ENCODE measurements around the gene NDUFAF5.
A peak's percentile ranks its signal among the peaks of the same experiment; 100 is the strongest.

Gene NDUFAF5

DNA sequence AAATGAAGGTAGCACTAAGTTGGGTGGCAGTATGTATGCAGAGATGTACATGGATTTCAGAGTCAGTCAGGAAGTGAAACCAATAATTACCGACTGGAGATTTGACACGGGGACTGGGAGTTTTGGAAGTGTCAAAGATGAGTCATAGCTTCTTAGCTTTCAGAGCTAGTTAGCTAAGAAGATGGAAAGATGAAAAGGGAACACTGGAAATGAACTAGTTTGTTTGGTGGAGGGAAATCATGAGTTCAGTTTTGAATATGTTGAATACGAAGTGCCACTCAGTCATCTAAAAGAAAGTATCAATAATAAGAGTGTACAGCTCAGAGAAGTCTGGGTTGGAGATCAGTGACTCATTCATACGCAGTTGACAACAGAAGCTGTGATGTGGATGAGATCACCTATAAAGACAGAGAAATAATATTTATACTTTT lies 7.6 kb upstream of the NDUFAF5 start:
- no peak for DNase-seq (ENCODE audit: low read depth)

DNA sequence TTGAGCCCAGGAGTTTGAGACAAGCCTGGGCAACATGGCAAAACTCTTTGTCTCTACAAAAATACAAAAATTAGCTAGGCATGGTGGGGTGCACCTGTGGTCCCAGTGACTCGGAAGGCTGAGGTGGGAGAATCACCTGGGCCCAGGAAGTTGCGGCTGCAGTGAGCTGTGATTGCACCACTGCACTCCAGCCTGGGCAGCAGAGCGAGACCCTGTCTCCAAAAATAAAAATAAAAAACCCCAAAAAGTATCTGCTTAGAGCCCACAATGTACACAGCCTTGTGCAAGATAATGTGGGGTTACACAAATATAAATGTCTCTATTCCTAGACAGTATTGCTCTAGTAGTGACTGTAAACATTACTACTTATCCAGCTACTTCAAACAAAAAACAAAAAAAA lies 6.0 kb upstream of the NDUFAF5 start:
- no peak for DNase-seq (ENCODE audit: low read depth)

DNA sequence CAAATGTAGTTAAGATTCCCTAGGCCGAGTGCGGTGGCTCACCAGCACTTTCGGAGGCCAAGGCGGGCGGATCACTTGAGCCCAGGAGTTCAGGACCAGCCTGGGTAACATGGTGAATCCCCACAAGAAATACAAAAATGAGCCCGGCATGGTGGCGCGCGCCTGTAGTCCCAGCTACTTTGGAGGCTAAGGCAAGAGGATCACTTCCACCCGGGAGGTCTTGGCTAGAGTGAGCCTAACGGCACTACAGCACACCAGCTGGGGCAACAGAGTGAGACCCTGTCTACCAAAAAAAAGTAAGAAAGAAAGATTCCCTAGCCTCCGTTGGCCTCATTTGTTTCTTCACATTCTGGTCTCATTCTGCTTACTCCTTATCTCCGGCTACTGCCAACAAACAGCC lies 1.3 kb upstream of the NDUFAF5 start:
- DNase-seq (ENCODE audit: low read depth), result no peak

DNA sequence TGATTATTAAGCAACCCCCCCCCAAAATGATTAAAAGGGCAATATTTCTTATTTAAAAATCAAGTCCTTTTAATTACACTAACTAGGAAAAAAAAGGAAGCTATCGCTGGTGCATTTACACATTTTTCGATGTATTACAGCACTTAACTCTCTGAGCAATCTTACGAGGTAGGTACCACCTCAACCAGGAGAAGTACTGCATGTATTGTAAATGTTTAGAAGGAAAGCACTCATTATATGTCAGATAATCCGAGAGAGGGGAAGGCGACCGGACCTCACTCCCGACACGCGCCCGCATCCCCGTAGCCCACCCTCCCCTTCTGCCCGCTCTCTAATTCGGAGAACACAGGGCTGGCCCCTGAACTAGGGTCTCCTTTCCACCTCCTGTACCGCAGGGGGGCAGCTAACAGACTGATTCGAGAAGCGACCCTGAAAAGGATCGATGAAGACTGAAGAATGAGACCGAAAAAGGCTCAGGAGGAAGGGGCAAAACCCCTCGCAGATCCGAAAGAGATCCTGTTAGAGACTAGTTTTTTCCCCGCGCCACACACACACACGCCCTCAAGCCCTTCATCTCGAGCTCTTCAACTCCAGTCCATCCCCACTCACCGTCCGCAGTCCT lies 446 bp upstream of the NDUFAF5 start:
- no peak for DNase-seq (ENCODE audit: low read depth)

DNA sequence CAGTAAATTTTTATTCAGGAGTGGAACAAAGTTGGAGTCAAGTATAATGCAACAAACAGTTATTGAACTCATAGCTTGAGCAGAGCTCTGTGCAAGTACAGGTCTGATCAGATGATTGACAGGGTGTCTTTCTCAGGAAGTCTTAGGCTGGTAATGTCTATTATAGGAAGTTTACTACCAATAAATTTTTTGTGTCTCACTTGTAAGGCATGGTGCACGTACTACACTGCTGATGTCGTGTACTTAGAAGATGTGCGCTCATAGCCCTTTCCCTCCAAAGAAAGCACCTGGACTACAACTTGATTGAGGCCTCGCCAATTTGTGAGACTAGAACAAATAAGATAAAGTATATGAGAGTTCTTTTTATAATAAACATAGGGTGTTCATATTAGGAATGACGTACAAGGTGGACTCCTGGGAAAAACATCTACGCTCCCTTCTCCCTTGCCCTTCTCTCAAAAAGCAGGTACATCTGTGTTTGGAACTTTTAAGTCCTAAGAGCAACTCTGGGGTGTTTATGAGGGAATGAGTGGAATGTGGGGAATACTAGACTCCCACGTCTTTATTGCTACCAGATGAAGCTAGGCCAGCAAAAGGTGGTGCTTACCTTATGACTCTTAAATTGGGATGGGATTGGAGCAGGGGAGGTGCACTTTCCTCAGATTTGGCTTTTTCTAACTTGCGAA lies 1.5 kb downstream of the NDUFAF5 start:
- no peak for DNase-seq (ENCODE audit: low read depth)

DNA sequence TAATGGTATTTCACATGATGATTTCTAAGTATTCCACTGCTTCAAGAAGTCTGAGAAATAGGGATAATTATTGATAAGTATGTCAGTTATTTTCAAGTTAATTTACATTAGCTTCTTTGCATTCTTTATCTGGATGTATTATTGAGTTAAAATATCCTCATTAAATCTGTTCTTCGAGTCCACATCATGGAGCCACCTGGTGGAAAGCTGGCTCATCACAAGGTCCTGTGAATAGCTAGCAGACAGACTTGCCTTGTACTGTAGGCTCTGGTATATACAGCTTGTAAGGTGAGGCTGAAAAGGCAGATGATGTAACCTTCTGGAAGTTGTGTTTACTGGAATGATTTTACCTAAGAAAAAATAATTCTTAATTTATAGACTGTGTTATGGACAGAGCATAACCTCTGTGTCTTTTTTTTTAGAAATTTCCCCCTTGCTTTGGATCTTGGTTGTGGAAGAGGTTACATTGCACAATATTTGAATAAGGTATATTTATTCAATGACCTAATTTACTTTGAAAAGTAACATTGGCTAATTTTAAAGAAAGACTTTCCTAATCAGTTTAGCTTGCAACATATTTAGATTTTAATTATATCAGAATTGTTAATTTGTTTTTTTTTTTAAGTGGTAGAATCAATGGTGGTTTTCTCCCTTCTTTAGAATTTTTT lies 3.5 kb downstream of the NDUFAF5 start:
- DNase-seq (ENCODE audit: low read depth), result no peak

DNA sequence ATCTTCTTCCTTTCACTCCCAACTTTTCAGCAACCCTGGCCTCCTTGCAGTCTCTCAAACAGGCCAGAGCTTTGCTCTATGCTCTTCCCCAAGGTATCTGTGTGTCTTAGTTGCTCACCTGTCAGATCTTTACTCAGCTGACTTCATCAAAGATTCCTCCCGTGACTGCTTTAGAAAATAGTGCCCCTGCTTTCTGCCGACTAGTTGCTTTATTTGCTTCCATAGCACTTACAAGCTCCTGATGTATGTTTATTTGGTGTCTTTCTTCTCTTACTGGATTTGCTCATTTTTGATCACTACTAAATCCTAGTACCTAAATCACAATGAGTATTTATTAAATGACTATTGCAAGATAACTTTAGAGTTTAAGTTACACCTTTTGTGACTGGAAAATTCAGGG lies 5.9 kb downstream of the NDUFAF5 start:
- no peak for DNase-seq (ENCODE audit: low read depth)

DNA sequence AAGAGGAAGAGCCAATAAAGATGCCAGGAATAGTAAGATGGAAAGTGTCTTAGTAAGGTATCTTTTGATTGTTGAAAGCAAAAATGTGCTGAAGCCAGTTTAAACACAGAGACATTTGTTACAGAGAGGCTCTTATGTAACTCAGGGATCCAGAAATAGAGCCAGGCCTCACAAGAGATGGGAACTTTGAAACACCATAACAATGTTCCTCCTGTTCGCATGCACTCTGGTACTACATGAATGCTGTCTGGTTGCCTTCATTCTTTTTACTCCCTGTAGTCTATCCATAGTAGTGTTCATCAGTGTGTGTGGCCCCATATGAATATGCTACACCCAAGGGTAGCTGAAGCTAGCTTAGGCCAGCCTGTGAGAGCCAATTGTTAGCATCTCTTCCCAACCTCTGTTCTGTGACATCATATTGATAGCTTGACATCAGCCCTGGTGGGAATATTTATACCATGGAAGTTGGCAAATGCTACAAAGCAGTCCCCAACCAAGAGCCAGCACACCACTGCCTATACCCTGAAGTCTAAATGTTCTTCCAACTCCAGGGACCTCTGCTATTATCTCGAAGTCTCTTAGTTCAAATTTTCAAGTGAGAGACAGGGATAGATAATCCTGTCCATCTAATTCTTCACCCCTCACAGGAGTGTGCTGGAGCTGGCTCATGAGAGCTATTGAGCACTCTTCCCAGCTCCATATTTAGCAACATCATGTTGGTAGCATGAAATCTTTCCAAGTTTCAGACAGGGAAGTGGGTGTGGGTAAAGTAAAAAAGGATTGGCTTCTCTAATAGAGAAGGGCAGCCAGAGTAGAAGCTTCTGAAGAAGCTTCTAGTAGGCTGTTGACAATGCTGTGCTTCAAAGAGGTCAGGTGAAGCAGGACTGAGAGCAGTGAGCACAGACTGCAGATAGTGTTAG lies 7.0 kb downstream of the NDUFAF5 start:
- no peak for DNase-seq (ENCODE audit: low read depth)

DNA sequence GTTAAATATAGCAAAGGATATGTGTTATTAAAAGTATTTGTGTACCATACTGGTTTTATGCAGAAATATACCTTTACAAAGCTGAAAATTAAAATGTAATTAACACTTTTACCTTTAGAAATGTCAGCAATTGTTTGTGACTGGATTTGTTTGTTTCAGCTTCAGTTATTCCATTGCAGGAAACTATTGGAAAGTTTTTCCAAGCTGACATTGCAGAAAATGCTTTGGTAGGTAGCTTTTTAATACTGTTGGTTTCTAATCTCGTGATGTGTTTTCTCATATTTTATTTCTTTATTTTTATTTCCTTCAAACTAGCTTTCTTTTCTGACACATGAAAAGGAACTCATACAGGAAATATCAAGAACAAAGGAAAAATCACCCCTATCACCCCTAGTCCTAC lies 8.2 kb downstream of the NDUFAF5 start:
- no peak for DNase-seq (ENCODE audit: low read depth)

DNA sequence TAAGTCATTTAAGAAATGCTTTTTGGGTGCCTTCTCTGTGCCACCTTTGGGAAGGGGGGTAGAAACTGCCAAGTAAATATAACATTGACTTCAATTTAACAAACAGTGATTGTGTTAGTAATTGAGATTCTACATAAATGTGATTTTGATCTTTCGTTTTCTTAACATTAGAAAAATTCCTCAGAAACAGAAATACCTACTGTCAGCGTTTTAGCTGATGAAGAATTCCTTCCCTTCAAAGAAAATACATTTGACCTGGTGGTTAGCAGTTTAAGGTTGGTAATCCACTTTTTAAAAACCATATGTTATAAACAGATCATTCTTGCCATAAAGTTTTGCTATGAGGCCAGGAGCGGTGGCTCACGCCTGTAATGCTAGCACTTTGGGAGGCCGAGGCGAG lies 9.8 kb downstream of the NDUFAF5 start:
- DNase-seq (ENCODE audit: low read depth), result no peak

DNA sequence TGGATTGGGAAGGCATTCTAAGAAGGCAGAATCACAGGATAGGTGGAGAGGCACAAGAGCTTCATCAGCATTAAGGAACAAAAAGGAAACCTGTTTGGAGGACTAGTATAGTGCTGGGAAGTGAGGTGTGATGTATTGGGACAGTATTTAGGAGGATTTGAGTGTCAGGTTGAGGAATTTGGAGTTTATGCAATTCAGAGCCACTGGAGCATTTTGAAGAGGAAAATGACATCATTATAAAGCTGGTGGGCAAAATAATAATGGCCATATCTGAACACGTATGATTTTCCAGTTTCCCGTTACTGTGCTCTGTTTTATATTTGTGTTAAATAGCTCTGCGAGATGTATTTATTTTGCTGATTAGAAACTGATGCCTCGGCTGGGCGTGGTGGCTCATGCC lies 14.2 kb downstream of the NDUFAF5 start:
- no peak for DNase-seq (ENCODE audit: low read depth)

DNA sequence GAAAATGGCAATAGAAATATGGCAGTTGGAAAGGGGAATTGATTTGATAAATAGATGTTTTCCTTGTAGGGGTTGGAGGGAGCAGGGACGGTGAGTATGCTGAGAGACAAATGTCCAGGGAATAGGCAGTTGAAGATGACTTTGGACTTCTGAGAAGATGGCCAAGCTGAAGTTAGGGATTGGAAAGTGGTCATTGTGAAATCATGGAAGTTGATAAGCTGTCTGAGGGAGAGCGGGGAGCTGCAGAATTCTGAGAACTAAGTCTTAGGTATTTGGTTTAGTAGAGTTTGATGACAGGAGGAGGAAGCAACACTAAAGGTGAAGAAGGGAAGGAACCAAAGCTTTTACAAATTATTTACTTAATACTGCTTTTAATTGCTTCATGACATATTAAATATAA lies 15.1 kb downstream of the NDUFAF5 start:
- no peak for DNase-seq (ENCODE audit: low read depth)

DNA sequence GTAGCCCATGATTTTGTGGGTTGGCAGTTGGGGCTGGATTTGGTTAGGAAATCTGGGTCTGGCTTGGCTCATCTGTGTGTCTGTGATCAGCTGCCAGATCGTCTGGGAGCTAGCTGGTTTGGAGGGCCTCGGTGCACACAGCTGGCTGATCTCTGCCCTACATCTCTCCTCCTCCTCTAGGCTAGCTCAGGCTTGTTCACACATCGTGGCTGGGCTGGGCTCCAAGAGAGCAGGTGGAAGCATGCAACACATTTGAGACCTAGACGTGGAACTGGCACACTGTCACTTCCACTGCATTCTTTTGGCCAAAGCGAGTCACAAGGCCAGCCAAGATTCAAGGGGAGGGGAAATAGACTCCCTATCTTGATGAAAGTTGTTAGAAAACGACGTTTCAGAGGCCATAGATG lies 15.9 kb downstream of the NDUFAF5 start:
- peak; percentile 51 for DNase-seq (ENCODE audit: low read depth)

DNA sequence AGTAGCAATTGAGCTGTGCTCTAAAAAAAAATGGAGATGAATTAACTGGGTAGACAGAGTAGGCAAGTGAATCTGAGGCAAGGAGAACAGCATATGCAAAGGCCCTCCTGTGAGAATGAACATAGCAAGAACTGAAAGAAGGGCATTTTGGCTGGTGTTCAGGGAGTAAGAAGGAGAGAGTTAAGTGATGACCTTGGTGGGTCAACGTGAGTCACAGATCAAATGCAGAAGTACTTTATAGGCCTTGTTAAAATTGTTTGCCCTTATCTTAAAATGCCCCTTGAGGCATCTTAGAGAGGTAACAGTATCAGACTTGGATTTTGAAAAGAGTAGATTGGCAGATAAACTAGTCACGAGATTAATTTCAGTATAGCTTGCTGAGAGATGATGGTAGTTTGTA lies 24.5 kb downstream of the NDUFAF5 start:
- DNase-seq (ENCODE audit: low read depth), result no peak

DNA sequence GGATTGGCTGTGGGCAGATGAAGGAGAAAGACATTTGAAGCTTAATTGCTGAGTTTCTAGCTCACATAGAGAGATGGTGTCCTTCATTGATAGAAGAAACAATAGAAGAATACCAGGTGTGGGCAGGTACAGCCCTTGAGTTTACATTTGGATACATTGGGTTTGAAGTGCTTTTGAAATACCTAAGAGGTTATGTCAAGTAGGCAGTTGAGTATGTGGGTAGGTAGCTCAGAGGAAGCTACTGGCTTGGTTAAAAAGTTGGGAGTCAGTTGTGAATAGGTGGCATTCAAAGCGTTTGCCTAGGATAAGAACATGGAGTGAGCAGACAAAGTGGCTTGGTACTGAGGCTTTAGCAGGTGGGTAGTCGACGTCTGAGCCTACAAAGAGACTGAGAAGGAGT lies 25.0 kb downstream of the NDUFAF5 start:
- no peak for DNase-seq (ENCODE audit: low read depth)

DNA sequence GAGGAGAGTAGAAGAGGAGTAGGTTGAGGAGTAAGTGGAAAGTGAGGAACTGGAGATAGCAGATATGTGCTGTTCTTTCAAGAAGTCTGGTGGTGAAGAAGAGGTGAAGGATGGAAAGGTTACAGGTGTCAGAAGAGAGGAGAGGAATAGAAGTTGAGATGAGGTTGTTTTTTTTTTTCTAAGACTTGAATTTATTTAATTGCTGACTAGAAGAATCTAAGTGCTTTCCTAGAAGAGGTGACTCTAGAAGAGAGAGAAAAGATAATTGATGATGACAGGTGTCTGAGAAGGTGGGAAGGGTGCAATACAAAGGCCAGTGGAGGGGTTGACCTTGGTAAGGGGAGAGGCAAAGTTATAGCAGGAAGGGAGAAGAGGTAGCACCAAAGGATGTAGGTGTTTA lies 25.6 kb downstream of the NDUFAF5 start:
- no peak for DNase-seq (ENCODE audit: low read depth)

DNA sequence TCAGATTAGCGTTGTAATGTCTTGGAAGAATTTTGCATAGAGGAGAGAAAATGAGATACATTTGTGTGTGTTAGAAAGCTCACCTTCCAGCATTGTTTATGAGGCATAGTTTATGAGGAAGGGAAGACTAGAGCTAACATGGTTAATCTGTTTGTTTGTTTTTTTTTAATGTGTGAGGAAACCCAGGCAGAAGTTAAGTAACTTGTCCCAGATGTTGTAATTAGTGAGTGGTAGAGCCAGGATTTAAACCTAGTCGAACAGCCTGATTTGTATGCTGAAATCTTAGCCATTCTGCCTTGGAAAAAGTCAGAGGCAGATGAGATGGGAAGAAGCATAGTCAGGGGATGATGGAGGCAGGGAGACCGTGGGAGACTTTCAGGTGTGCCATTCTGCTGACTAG lies 29.1 kb downstream of the NDUFAF5 start:
- DNase-seq (ENCODE audit: low read depth), result no peak

DNA sequence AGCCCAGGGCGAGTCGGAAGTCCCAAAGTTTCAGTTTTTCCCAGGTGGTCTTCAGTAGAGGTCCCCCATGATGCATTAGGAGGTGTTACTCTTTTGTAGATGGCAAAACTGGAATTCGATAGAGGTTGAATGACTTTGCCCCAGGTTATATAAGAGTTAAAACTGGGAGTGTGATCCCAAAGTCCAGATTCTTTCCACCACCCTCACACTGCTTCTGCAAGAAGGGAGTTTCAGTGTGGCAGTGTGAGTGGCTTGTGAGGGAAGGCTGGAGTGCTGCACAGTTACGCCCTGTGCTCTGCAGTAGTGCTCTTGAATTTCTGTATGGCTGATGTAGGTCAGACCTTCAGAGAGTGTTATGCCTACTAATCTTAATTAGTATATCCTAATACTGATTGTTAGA lies 29.8 kb downstream of the NDUFAF5 start:
- DNase-seq (ENCODE audit: low read depth), result no peak

DNA sequence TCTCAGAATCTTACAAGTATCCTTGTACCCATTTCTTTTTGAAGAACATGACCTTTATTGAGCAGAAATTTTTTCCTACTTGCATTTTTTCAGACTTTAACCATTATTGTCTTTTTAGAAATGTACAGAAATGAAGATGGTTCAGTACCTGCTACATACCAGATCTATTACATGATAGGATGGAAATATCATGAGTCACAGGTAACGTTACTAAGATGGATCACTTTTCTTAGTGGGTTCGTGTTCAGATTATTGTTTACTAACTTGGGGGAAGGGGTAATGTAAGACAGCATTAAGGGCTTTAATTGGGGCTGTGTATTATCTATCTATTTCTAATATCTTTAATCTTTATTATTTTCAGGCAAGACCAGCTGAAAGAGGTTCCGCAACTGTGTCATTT lies 31.9 kb downstream of the NDUFAF5 start:
- no peak for DNase-seq (ENCODE audit: low read depth)

DNA sequence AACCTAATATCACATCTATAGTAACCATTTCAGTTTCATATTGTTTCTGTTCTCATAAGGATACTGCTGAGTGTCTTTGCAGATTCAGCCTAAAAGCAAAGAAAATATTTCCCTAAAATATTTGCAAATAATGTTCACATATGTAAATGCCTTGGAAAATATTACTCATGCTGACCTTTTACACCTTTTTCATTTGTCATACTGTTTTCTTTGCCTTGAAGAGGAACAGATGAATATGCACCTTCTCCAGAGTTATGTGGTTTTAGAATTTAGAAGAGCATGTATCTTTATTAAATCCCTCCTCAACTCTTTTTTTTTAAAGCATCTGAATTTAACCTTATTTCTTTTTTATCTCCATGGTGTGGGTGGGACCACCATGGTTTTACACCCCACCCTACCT lies 32.5 kb downstream of the NDUFAF5 start:
- DNase-seq (ENCODE audit: low read depth), result no peak

DNA sequence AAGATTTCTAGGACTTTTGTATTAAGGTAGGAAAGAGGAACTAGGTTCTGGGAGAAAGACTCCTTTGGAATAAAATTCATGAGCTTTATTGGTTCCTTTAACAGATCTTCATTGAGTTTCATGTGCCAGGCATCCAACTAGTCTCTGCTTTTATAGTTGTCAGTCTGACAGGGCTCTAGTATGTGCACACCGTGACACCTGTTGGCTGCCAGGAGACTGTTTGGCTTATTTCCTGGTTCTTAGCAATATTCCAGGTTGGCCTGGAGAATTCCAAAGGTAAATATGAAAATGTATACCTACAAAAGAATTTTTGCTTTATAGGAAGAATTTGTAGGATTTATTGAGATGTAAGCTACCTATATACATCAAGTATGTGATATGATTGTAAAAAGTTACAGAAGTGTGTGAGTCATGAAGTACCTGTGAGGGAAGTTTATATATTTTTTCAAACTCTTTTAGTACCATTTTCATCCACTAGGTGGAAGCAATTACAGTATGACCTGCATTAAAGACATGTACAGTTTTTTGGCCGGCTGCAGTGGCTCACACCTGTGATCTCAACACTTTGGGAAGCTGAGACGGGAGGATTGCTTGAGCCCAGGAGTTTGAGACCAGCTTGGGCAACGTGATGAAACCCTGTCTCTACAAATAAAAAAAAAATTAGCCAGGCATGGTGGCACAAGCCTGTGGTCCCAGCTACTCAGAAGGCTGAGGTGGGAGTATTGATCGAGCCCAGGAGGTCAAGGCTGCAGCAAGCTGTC lies 35.2 kb downstream of the NDUFAF5 start:
- peak; percentile 24 for DNase-seq (ENCODE audit: low read depth)

DNA sequence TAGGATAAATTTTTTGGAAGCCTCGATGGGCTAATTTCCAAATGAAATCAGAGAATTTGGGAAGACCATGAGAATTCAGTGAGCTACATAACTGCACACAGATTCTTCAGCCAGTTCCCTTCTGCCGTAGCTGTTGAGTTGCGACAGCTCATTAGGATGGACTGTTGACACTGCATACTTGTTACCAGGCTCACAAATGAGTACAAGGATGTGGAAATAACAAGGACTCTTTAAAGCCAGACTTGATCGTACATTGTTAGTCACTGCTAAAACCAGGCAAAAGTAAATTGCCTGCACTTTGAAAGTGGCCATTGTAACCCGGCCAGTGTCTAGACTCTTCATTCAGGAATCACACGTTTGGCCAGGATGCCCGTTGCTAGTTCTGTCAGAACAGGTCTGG lies 37.0 kb downstream of the NDUFAF5 start:
- peak; percentile 16 for DNase-seq (ENCODE audit: low read depth)
